H1 (cell line): ENCODE results near the gene NFASC.

Source experiments
- GABPA ChIP-seq: IDR thresholded peaks from 2 replicates; pipeline ENCODE4 v1.6.1; 2011; ENCODE audit warnings: mild to moderate bottlenecking, low read length, moderate library complexity, borderline replicate concordance; ENCODE audit not compliant: insufficient read depth
- SP1 ChIP-seq: IDR thresholded peaks from 2 replicates; pipeline ENCODE4 v1.6.1; 2011; ENCODE audit warnings: low read depth, low read length

DNA sequence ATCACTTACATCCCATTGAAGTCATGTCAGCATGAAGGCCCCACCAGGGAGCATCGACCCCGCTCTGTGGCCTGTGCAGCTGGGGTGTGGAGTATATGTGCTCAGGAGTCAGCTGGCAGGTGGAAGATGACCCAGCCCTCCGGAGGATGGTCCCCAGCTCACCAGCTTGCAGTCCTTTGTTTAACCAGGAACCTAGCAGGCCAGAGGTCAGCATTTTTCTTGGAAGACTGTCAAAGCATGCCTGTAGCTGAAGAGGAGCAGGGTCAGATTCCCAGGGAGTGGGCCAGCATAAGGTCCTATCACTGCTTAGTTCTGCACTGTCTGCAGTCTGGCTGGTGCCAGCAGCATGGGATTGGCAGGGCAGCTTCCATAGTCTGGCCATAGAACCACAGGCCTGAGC, 12.7 kb downstream of the NFASC start:
- TF ChIP-seq SP1: no peak
- TF ChIP-seq GABPA: no peak
